ENCODE measurements around the gene GRAMD1B.

Gene GRAMD1B

GRCh38 chr11:123429913-123430720 lies at the start of gene GRAMD1B:
GRAMD1B (plus strand) TSS chr11:123430269; CDS start chr11:123430793, 524 bp downstream.
- peak; percentile 11 for DNase-seq

- no peak for DNase-seq
Observed at GRCh38 chr11:123381149-123381548, 48.9 kb upstream of the GRAMD1B start.

- DNase-seq = no peak
Observed at GRCh38 chr11:123381817-123382554, 48.1 kb upstream of the GRAMD1B start.

GRCh38 chr11:123382555-123383074 lies 47.5 kb upstream of the GRAMD1B start:
- DNase-seq = no peak

- no peak for DNase-seq
Observed at GRCh38 chr11:123384116-123384515, 46.0 kb upstream of the GRAMD1B start.

GRCh38 chr11:123386796-123387510 lies 43.1 kb upstream of the GRAMD1B start:
- DNase-seq = no peak

- DNase-seq = no peak
Observed at GRCh38 chr11:123388640-123389039, 41.4 kb upstream of the GRAMD1B start.

GRCh38 chr11:123390146-123390545 lies 39.9 kb upstream of the GRAMD1B start:
- DNase-seq = no peak

GRCh38 chr11:123391646-123392348 lies 38.3 kb upstream of the GRAMD1B start:
- no peak for DNase-seq

GRCh38 chr11:123392431-123392830 lies 37.6 kb upstream of the GRAMD1B start:
- DNase-seq = no peak

- no peak for DNase-seq
Observed at GRCh38 chr11:123392844-123393243, 37.2 kb upstream of the GRAMD1B start.

GRCh38 chr11:123393312-123393927 lies 36.6 kb upstream of the GRAMD1B start:
- no peak for DNase-seq

GRCh38 chr11:123404676-123405075 lies 25.4 kb upstream of the GRAMD1B start:
- no peak for DNase-seq

- no peak for DNase-seq
Observed at GRCh38 chr11:123405123-123405592, 24.9 kb upstream of the GRAMD1B start.

GRCh38 chr11:123406441-123407129 lies 23.5 kb upstream of the GRAMD1B start:
- DNase-seq = no peak

GRCh38 chr11:123407130-123407995 lies 22.7 kb upstream of the GRAMD1B start:
- no peak for DNase-seq

GRCh38 chr11:123407996-123408597 lies 22.0 kb upstream of the GRAMD1B start:
- DNase-seq = no peak

GRCh38 chr11:123408619-123409455 lies 21.2 kb upstream of the GRAMD1B start:
- no peak for DNase-seq
